ENCODE measurements around the gene ACOT7.

DNA sequence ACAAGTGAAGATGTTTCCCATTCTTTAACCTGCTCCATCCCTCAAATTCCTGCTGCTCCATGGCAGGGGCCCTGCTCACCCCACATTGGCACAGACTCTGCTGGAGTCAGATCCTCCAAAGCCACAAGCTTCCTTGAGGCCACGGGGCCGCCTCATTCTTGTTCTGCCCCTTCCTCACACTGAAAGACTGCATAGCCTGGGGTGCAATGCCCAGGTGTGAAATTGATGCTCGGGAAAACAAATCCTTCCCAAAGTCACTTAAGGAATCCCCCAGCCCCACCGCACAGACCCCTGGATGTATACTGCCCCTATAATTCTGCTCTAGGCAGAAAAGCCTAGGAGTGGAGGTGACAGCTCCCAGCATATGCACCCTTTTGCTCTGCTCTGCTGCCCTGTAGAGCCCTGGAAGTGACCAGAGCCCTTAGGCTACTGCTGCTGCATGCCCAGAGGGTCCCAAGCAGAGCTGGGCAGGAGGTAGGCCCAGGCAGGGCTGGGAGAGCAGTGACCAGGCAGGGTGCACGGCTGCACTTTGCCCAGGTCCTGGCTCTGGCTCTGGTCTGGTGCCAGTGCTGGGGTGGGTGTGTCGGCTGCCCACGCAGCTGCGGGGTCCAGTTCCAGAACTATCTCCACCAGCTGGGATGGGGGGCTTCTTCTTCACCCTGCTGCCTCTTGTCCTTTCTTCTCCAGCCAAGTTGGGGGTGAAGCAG lies 24.5 kb upstream of the ACOT7 start:
- TF ChIP-seq, protein P1, sequence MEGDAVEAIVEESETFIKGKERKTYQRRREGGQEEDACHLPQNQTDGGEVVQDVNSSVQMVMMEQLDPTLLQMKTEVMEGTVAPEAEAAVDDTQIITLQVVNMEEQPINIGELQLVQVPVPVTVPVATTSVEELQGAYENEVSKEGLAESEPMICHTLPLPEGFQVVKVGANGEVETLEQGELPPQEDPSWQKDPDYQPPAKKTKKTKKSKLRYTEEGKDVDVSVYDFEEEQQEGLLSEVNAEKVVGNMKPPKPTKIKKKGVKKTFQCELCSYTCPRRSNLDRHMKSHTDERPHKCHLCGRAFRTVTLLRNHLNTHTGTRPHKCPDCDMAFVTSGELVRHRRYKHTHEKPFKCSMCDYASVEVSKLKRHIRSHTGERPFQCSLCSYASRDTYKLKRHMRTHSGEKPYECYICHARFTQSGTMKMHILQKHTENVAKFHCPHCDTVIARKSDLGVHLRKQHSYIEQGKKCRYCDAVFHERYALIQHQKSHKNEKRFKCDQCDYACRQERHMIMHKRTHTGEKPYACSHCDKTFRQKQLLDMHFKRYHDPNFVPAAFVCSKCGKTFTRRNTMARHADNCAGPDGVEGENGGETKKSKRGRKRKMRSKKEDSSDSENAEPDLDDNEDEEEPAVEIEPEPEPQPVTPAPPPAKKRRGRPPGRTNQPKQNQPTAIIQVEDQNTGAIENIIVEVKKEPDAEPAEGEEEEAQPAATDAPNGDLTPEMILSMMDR (conservative IDR thresholded peaks at IDR 0.05) = no peak
- no peak for TF ChIP-seq EZH2 (IDR thresholded peaks at IDR 0.05; ENCODE audit: low read depth)
